RWPE2 (cell line): ENCODE results near the gene DGCR2.
"Not testable (repeated sequence)": the region's sequence is repeated elsewhere in the genome, so short reads cannot be mapped to it uniquely, and the experiment has no call there.

Experiments used
- ATAC-seq: fragments of 200-7000 bp; cut with Tn5 transposase; 3 replicates; pipeline ENCODE4 v1.9.1; 2021; ENCODE audit warnings: low read depth
- DNase-seq: peaks from one replicate; pipeline ENCODE4 v3.0.0-alpha.2; 2020; ENCODE audit warnings: low spot score
- H3K27ac ChIP-seq: fragments of 450-650 bp; 2 replicates; pipeline ENCODE4 v1.5.1; 2017; ENCODE audit warnings: mild to moderate bottlenecking; ENCODE audit not compliant: poor library complexity, severe bottlenecking
- H3K27me3 ChIP-seq: fragments of 250-450 bp; sonication (Bioruptor Pico); 2 replicates; pipeline ENCODE4 v1.5.1; 2021; ENCODE audit warnings: mild to moderate bottlenecking, moderate library complexity; ENCODE audit not compliant: insufficient read depth, poor library complexity, severe bottlenecking
- H3K36me3 ChIP-seq: fragments of 250-450 bp; sonication (Bioruptor Pico); 2 replicates; pipeline ENCODE4 v1.5.1; 2020; ENCODE audit warnings: low read depth, mild to moderate bottlenecking, moderate library complexity
- H3K4me1 ChIP-seq: fragments of 250-450 bp; sonication (Bioruptor Pico); 2 replicates; pipeline ENCODE4 v1.5.1; 2021; ENCODE audit warnings: mild to moderate bottlenecking, moderate library complexity; ENCODE audit not compliant: insufficient read depth, poor library complexity, severe bottlenecking
- H3K4me3 ChIP-seq: fragments of 250-450 bp; sonication (Bioruptor Pico); 2 replicates; pipeline ENCODE4 v1.5.1; 2021; ENCODE audit warnings: mild to moderate bottlenecking, moderate library complexity; ENCODE audit not compliant: severe bottlenecking
- H3K9me3 ChIP-seq: fragments of 250-450 bp; sonication (Bioruptor Pico); 2 replicates; pipeline ENCODE4 v1.5.1; 2021; ENCODE audit warnings: mild to moderate bottlenecking, moderate library complexity; ENCODE audit not compliant: severe bottlenecking
- TF ChIP-seq, protein P1 (sequence below): fragments of 450-650 bp; IDR thresholded peaks from one replicate; pipeline ENCODE4 v1.5.1; 2017; ENCODE audit warnings: mild to moderate bottlenecking, moderate library complexity; ENCODE audit not compliant: poor library complexity, severe bottlenecking

The DGCR2 gene

DNA sequence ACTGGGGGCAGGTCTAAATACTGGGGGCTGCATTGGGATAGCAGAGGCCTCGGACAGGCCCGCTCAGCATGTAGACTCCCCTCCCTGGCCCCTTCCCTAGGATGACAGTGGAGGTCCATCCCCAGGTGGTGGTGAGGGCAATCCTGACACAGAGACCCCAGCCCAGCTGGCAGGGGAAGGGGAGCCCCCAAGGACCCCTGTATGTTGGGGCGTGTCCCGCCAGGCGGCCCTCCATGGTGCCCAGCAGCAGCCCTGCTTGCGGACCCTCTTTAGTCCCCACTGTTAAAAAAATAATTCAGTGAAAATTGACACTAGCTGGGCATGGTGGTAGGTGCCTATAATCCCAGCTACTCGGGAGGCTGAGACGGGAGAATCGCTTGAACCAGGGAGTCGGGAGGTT is 98.3 kb downstream of the DGCR2 start:
- not testable (repeated sequence) for ATAC-seq, H3K4me3 ChIP-seq, H3K36me3 ChIP-seq, H3K27ac ChIP-seq, DNase-seq, H3K9me3 ChIP-seq, H3K4me1 ChIP-seq
- H3K27me3 ChIP-seq: peaks cover 17% of the 10 kb centered on the region

DNA sequence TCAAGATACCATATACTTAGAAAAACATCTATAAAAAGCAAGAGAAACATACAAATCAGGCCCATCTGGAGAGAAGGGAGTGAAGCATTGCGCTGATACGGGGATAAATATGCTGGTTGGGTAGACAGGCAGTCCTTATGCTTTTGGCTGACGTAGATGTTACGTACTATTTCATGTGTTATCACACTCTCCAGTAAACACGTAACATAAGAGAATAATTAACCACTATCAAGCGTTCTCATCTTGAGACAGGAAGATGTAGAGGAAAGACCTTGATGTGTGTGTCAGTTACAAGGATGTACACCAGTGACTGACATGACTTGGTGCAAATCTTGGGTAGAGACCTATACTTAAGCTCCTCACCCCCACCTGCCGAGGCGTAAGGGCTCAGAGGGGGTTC is 99.5 kb downstream of the DGCR2 start:
- H3K9me3 ChIP-seq: no peaks in the 10 kb centered on the region
- DNase-seq: no peak
- no peak for ATAC-seq
- H3K4me3 ChIP-seq: no peak overlapping the region
- no peak overlapping the region for H3K27ac ChIP-seq
- TF ChIP-seq, protein P1, sequence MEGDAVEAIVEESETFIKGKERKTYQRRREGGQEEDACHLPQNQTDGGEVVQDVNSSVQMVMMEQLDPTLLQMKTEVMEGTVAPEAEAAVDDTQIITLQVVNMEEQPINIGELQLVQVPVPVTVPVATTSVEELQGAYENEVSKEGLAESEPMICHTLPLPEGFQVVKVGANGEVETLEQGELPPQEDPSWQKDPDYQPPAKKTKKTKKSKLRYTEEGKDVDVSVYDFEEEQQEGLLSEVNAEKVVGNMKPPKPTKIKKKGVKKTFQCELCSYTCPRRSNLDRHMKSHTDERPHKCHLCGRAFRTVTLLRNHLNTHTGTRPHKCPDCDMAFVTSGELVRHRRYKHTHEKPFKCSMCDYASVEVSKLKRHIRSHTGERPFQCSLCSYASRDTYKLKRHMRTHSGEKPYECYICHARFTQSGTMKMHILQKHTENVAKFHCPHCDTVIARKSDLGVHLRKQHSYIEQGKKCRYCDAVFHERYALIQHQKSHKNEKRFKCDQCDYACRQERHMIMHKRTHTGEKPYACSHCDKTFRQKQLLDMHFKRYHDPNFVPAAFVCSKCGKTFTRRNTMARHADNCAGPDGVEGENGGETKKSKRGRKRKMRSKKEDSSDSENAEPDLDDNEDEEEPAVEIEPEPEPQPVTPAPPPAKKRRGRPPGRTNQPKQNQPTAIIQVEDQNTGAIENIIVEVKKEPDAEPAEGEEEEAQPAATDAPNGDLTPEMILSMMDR: no peak
- peaks cover 11% of the 10 kb centered on the region for H3K27me3 ChIP-seq
- H3K4me1 ChIP-seq: no peaks in the 10 kb centered on the region
- H3K36me3 ChIP-seq: no peaks in the 10 kb centered on the region

- no peak for DNase-seq
- Histone ChIP-seq H3K27ac (no peak overlapping the region), H3K4me1 (no peaks in the 10 kb centered on the region), H3K4me3 (no peak overlapping the region), H3K36me3 (no peaks in the 10 kb centered on the region), H3K9me3 (no peaks in the 10 kb centered on the region), H3K27me3 (peaks cover 8% of the 10 kb centered on the region)
- ATAC-seq: no peak
- TF ChIP-seq, protein P1: no peak
Observed at GRCh38 chr22:19019679-19020032, 102.6 kb downstream of the DGCR2 start.

- Histone ChIP-seq H3K27ac (no peak overlapping the region), H3K4me1 (no peaks in the 10 kb centered on the region), H3K4me3 (no peak overlapping the region), H3K27me3 (peaks cover 8% of the 10 kb centered on the region), H3K36me3 (no peaks in the 10 kb centered on the region), H3K9me3 (no peaks in the 10 kb centered on the region)
- DNase-seq (peak; percentile 49), ATAC-seq (no peak)
- TF ChIP-seq, protein P1: no peak
Observed at GRCh38 chr22:19019029-19019678, 103.1 kb downstream of the DGCR2 start.

GRCh38 chr22:19018256-19018655 is 104.0 kb downstream of the DGCR2 start:
- no peak for ATAC-seq
- H3K27ac ChIP-seq: no peak overlapping the region
- H3K4me3 ChIP-seq: no peak overlapping the region
- no peaks in the 10 kb centered on the region for H3K36me3 ChIP-seq
- H3K4me1 ChIP-seq: no peaks in the 10 kb centered on the region
- DNase-seq: no peak
- H3K9me3 ChIP-seq: no peaks in the 10 kb centered on the region
- peaks cover 8% of the 10 kb centered on the region for H3K27me3 ChIP-seq
- TF ChIP-seq, protein P1: no peak
